HUES48 (cell line): ENCODE results near the gene DHX8.

ENCODE experiments used
- H3K27ac ChIP-seq: one replicate; pipeline ENCODE4 v1.7.0; 2013; ENCODE audit warnings: low read depth, low read length, inconsistent platforms
- H3K27me3 ChIP-seq: 2 replicates; pipeline ENCODE4 v1.6.1; 2013; ENCODE audit warnings: mild to moderate bottlenecking, low read length; ENCODE audit not compliant: control insufficient read depth, insufficient read depth
- H3K36me3 ChIP-seq: 2 replicates; pipeline ENCODE4 v1.6.1; 2013; ENCODE audit warnings: low read length; ENCODE audit not compliant: control insufficient read depth, insufficient read depth
- H3K4me1 ChIP-seq: 2 replicates; pipeline ENCODE4 v1.6.1; 2013; ENCODE audit warnings: mild to moderate bottlenecking, low read length; ENCODE audit not compliant: control insufficient read depth, insufficient read depth
- H3K4me3 ChIP-seq: 2 replicates; pipeline ENCODE4 v1.5.1; 2013; ENCODE audit warnings: mild to moderate bottlenecking, low read depth, low read length
- H3K9ac ChIP-seq: 2 replicates; pipeline ENCODE4 v1.6.1; 2013; ENCODE audit warnings: mild to moderate bottlenecking, low read depth, low read length, moderate library complexity
- H3K9me3 ChIP-seq: 2 replicates; pipeline ENCODE4 v1.6.1; 2013; ENCODE audit warnings: low read length; ENCODE audit not compliant: control insufficient read depth, insufficient read depth

DHX8 gene

GRCh38 chr17:43483674-43484551, at the start of gene DHX8:
DHX8 (plus strand) TSS chr17:43483975; CDS start chr17:43484038, 63 bp downstream.
- Histone ChIP-seq H3K4me1 (peaks cover 9% of the 10 kb centered on the region; the same call in 1 of the 2 replicates), H3K4me3 (peak within 1 kb of the TSS; percentile 89), H3K36me3 (no peaks in the 10 kb centered on the region), H3K27me3 (no peaks in the 10 kb centered on the region), H3K9me3 (no peaks in the 10 kb centered on the region), H3K27ac (peak within 1 kb of the TSS; percentile 85), H3K9ac (peak within 1 kb of the TSS; percentile 89)

GRCh38 chr17:43434902-43435319, 48.9 kb upstream of the DHX8 start:
- Histone ChIP-seq H3K4me3 (no peak overlapping the region), H3K27ac (no peak overlapping the region), H3K9ac (no peak overlapping the region), H3K27me3 (no peaks in the 10 kb centered on the region), H3K4me1 (peaks cover 9% of the 10 kb centered on the region; the same call in 1 of the 2 replicates), H3K36me3 (no peaks in the 10 kb centered on the region), H3K9me3 (no peaks in the 10 kb centered on the region)

- no peak overlapping the region for H3K27ac ChIP-seq
- no peaks in the 10 kb centered on the region for H3K27me3 ChIP-seq
- H3K36me3 ChIP-seq, result no peaks in the 10 kb centered on the region
- H3K9me3 ChIP-seq, result no peaks in the 10 kb centered on the region
- H3K4me1 ChIP-seq, result peaks cover 9% of the 10 kb centered on the region; the same call in 1 of the 2 replicates
- no peak overlapping the region for H3K4me3 ChIP-seq
- no peak overlapping the region for H3K9ac ChIP-seq
These were observed 46.0 kb upstream of the DHX8 start for GRCh38 chr17:43437756-43438155.

GRCh38 chr17:43438626-43439025, 45.1 kb upstream of the DHX8 start:
- H3K27ac ChIP-seq, result peak overlapping the region; percentile 74
- H3K27me3 ChIP-seq, result no peaks in the 10 kb centered on the region
- H3K36me3 ChIP-seq, result no peaks in the 10 kb centered on the region
- H3K4me1 ChIP-seq, result peaks cover 9% of the 10 kb centered on the region; the same call in 1 of the 2 replicates
- no peak overlapping the region for H3K4me3 ChIP-seq
- no peaks in the 10 kb centered on the region for H3K9me3 ChIP-seq
- no peak overlapping the region for H3K9ac ChIP-seq

- Histone ChIP-seq H3K27me3 (no peaks in the 10 kb centered on the region), H3K4me3 (no peak overlapping the region), H3K36me3 (no peaks in the 10 kb centered on the region), H3K27ac (peak overlapping the region; percentile 74), H3K9me3 (no peaks in the 10 kb centered on the region), H3K4me1 (peaks cover 9% of the 10 kb centered on the region; the same call in 1 of the 2 replicates), H3K9ac (no peak overlapping the region)
These were observed 44.7 kb upstream of the DHX8 start for GRCh38 chr17:43439041-43439440.

GRCh38 chr17:43442711-43443110, 41.1 kb upstream of the DHX8 start:
- Histone ChIP-seq H3K4me3 (no peak overlapping the region), H3K27ac (no peak overlapping the region), H3K9ac (no peak overlapping the region), H3K4me1 (peaks cover 9% of the 10 kb centered on the region; the same call in 1 of the 2 replicates), H3K27me3 (no peaks in the 10 kb centered on the region), H3K9me3 (no peaks in the 10 kb centered on the region), H3K36me3 (no peaks in the 10 kb centered on the region)

- Histone ChIP-seq H3K27ac (no peak overlapping the region), H3K4me3 (no peak overlapping the region), H3K27me3 (no peaks in the 10 kb centered on the region), H3K4me1 (peaks cover 9% of the 10 kb centered on the region; the same call in 1 of the 2 replicates), H3K9me3 (no peaks in the 10 kb centered on the region), H3K36me3 (no peaks in the 10 kb centered on the region), H3K9ac (no peak overlapping the region)
These were observed 40.4 kb upstream of the DHX8 start for GRCh38 chr17:43443381-43443780.

- Histone ChIP-seq H3K4me1 (no peaks in the 10 kb centered on the region), H3K27me3 (no peaks in the 10 kb centered on the region), H3K27ac (peak overlapping the region; percentile 31), H3K4me3 (no peak overlapping the region), H3K9ac (no peak overlapping the region), H3K9me3 (no peaks in the 10 kb centered on the region), H3K36me3 (no peaks in the 10 kb centered on the region)
These were observed 39.4 kb upstream of the DHX8 start for GRCh38 chr17:43444223-43445008.

GRCh38 chr17:43445009-43445589, 38.7 kb upstream of the DHX8 start:
- Histone ChIP-seq H3K27me3 (no peaks in the 10 kb centered on the region), H3K4me3 (no peak overlapping the region), H3K4me1 (no peaks in the 10 kb centered on the region), H3K9me3 (no peaks in the 10 kb centered on the region), H3K27ac (no peak overlapping the region), H3K36me3 (no peaks in the 10 kb centered on the region), H3K9ac (no peak overlapping the region)

- Histone ChIP-seq H3K9ac (no peak overlapping the region), H3K36me3 (no peaks in the 10 kb centered on the region), H3K27me3 (no peaks in the 10 kb centered on the region), H3K9me3 (no peaks in the 10 kb centered on the region), H3K27ac (no peak overlapping the region), H3K4me3 (no peak overlapping the region), H3K4me1 (no peaks in the 10 kb centered on the region)
These were observed 37.0 kb upstream of the DHX8 start for GRCh38 chr17:43446773-43447172.
